HG03354 (cell line): Measurements from ENCODE around the gene RAET1E.
"Not testable (repeated sequence)": the region's sequence is repeated elsewhere in the genome, so short reads cannot be mapped to it uniquely, and the experiment has no call there.

ENCODE experiments used
- ATAC-seq: cut with Tn5 transposase; IDR thresholded peaks from one replicate; pipeline ENCODE4 v1.9.1; 2021; ENCODE audit warnings: mild to moderate bottlenecking; ENCODE audit not compliant: unreplicated experiment, poor library complexity, severe bottlenecking

The RAET1E gene

DNA sequence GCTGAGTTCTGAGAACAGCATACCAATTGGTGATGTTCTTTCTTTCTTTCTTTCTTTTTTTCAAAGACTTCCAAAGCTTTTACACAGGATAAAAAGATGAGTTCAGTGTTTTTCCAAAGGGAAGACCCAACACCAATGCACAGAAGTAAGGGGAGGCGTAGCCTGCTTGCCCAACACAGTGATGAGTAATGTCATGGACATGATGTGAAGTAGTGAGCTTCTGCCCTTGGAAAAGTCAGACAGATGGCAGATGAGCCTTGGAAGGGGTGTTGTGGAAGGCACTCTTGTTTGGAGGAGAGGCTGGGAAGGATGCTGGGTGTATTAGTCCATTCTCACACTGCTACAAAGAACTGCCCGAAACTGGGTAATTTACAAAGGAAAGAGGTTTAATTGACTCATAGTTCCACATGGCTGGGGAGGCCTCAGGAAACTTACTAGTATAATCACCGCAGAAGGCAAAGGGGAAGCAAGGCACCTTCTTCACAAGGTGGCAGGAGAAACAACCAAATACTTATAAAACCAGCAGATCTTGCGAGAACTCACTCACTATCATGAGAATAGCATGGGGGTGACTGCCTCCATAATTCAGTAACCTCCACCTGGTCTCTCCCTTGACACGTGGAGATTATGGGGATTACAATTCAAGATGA, 46.3 kb downstream of the RAET1E start:
- no peak for ATAC-seq

DNA sequence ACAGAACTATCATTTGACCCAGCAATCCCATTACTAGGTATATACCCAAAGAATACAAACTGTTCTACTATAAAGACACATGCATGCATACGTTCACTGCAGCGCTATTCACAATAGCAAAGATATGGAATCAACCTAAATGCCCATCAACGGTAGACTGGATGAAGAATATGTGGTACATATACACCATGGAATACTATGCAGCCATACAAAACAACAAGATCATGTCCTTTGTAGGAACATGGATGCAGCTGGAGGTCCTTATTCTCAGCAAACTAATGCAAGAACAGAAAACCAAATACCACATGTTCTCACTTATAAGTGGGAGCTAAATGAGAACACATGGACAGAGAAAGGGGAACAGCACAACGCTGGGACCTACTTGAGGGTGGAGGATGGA, 49.6 kb downstream of the RAET1E start:
- ATAC-seq, result not testable (repeated sequence)
